GM23338 (cell line): ENCODE results near the gene ATG7. TPM values are rescaled to one million over a fixed set of nuclear protein-coding genes. Genes with fewer than 3 reads are reported as not detected.

Experiments used
- ATAC-seq: fragments of 200-7000 bp; cut with Tn5 transposase; 3 replicates; pipeline ENCODE4 v1.9.1; 2020
- DNase-seq: peaks from one replicate; pipeline ENCODE4 v3.0.0-alpha.2; 2015; ENCODE audit warnings: low spot score
- H2AFZ ChIP-seq: fragments of 200-600 bp; sonication (generic); 2 replicates; pipeline ENCODE4 v1.8.0; 2016; ENCODE audit warnings: antibody characterized with exemption, mild to moderate bottlenecking, moderate library complexity
- H3F3A ChIP-seq: fragments of 200-600 bp; sonication (generic); replicated peaks from 2 replicates; pipeline ENCODE4 v1.8.0; 2017; ENCODE audit warnings: antibody characterized with exemption, mixed run types, low read depth
- H3K27ac ChIP-seq: fragments of 200-600 bp; sonication (generic); 2 replicates; pipeline ENCODE4 v1.6.1; 2016; ENCODE audit warnings: low read depth
- H3K27me3 ChIP-seq: fragments of 200-600 bp; sonication (generic); 2 replicates; pipeline ENCODE4 v1.8.0; 2016; ENCODE audit warnings: mild to moderate bottlenecking, mixed run types, moderate library complexity; ENCODE audit not compliant: insufficient read depth
- H3K36me3 ChIP-seq: fragments of 200-600 bp; sonication (generic); 2 replicates; pipeline ENCODE4 v1.8.0; 2016; ENCODE audit warnings: mild to moderate bottlenecking; ENCODE audit not compliant: insufficient read depth
- H3K4me1 ChIP-seq: fragments of 200-600 bp; sonication (generic); 2 replicates; pipeline ENCODE4 v1.8.0; 2016; ENCODE audit warnings: mild to moderate bottlenecking, moderate library complexity; ENCODE audit not compliant: insufficient read depth
- H3K4me2 ChIP-seq: fragments of 200-600 bp; sonication (generic); 2 replicates; pipeline ENCODE4 v1.7.1; 2017; ENCODE audit warnings: mixed run types
- H3K4me3 ChIP-seq: fragments of 200-600 bp; sonication (generic); 2 replicates; pipeline ENCODE4 v1.6.1; 2016; ENCODE audit warnings: mixed run types
- H3K79me2 ChIP-seq: fragments of 200-600 bp; sonication (generic); replicated peaks from 2 replicates; pipeline ENCODE4 v1.8.0; 2017; ENCODE audit warnings: mild to moderate bottlenecking; ENCODE audit not compliant: insufficient read depth
- H3K9me2 ChIP-seq: fragments of 200-600 bp; sonication (generic); 2 replicates; pipeline ENCODE4 v1.8.0; 2017; ENCODE audit not compliant: insufficient read depth
- H4K20me1 ChIP-seq: fragments of 200-600 bp; sonication (generic); replicated peaks from 2 replicates; pipeline ENCODE4 v1.8.0; 2017; ENCODE audit warnings: mild to moderate bottlenecking; ENCODE audit not compliant: insufficient read depth
- H3K27ac Mint-ChIP-seq: 2 replicates; pipeline ENCODE4 v1.8.0; 2020; ENCODE audit warnings: inconsistent platforms, mild to moderate bottlenecking, moderate library complexity, mixed read lengths
- H3K27me3 Mint-ChIP-seq: 3 replicates; pipeline ENCODE4 v1.8.0; 2022; ENCODE audit warnings: low read depth, mild to moderate bottlenecking, moderate library complexity, mixed read lengths, inconsistent platforms; ENCODE audit not compliant: insufficient read depth, poor library complexity
- H3K36me3 Mint-ChIP-seq: 3 replicates; pipeline ENCODE4 v1.8.0; 2021; ENCODE audit warnings: low read depth, mild to moderate bottlenecking, inconsistent platforms, moderate library complexity, mixed read lengths
- H3K4me1 Mint-ChIP-seq: 3 replicates; pipeline ENCODE4 v1.8.0; 2020; ENCODE audit warnings: mild to moderate bottlenecking, inconsistent platforms, mixed read lengths
- H3K4me3 Mint-ChIP-seq: 3 replicates; pipeline ENCODE4 v1.8.0; 2021; ENCODE audit warnings: moderate library complexity, mild to moderate bottlenecking, inconsistent platforms, mixed read lengths
- H3K9me3 Mint-ChIP-seq: 3 replicates; pipeline ENCODE4 v1.8.0; 2020; ENCODE audit warnings: moderate library complexity, mild to moderate bottlenecking, inconsistent platforms, mixed read lengths
- CREB1 ChIP-seq: fragments of 250-450 bp; sonication (Bioruptor Pico); IDR thresholded peaks from 2 replicates; pipeline ENCODE4 v1.5.0; 2020; ENCODE audit warnings: low read depth, mild to moderate bottlenecking, moderate library complexity
- ETS1 ChIP-seq: IDR thresholded peaks from 2 replicates; pipeline ENCODE4 v1.6.1; 2016; ENCODE audit warnings: antibody characterized with exemption
- EZH2phosphoT487 ChIP-seq: fragments of 200-600 bp; sonication (generic); IDR thresholded peaks from one replicate; pipeline ENCODE4 v1.8.1; 2018; ENCODE audit warnings: antibody characterized with exemption; ENCODE audit not compliant: unreplicated experiment
- NANOG ChIP-seq: IDR thresholded peaks from 2 replicates; pipeline ENCODE4 v1.6.1; 2016; ENCODE audit warnings: antibody characterized with exemption, borderline replicate concordance
- POLR2AphosphoS5 ChIP-seq: IDR thresholded peaks from 2 replicates; pipeline ENCODE4 v1.6.1; 2016; ENCODE audit warnings: antibody characterized with exemption, low read depth
- REST ChIP-seq: IDR thresholded peaks from one replicate; pipeline ENCODE4 v1.6.1; 2018; ENCODE audit warnings: antibody characterized with exemption; ENCODE audit not compliant: unreplicated experiment
- STAT1 ChIP-seq: IDR thresholded peaks from one replicate; pipeline ENCODE4 v1.6.1; 2016; ENCODE audit warnings: antibody characterized with exemption; ENCODE audit not compliant: unreplicated experiment
- ZNF114 ChIP-seq: fragments of 250-450 bp; sonication (Bioruptor Pico); IDR thresholded peaks from 2 replicates; pipeline ENCODE4 v1.5.0; 2020; ENCODE audit warnings: mild to moderate bottlenecking, moderate library complexity
- ZNF331 ChIP-seq: fragments of 250-450 bp; sonication (Bioruptor Pico); IDR thresholded peaks from 2 replicates; pipeline ENCODE4 v1.5.0; 2020; ENCODE audit warnings: low read depth, mild to moderate bottlenecking, moderate library complexity
- ZNF462 ChIP-seq: fragments of 250-450 bp; sonication (Bioruptor Pico); IDR thresholded peaks from 2 replicates; pipeline ENCODE4 v1.5.0; 2020; ENCODE audit warnings: mild to moderate bottlenecking, moderate library complexity
- polyA plus RNA-seq: library from polyadenylated mRNA; unstranded; fragments of >200 nt; fragmentation: Nextera tagmentation; extraction: Ambion mirVana; gene quantifications from 2 replicates; pipeline ENCODE4 v1.2.1, GENCODE V29; 2016
- total RNA-seq: library from RNA; depleted of rRNA; stranded (reverse); fragments of >200 nt; shearing (Covaris generic); gene quantifications from 2 replicates; pipeline ENCODE4 v1.2.3, GENCODE V29; 2014
- TF ChIP-seq, protein P1 (sequence below), 2 experiments: fragments of 200-600 bp in 1 of 2; sonication (generic) in 1 of 2; conservative IDR thresholded peaks; 2 replicates each; pipeline versions ENCODE4 v1.5.1 to v1.6.1; 2016 to 2017; ENCODE audit warnings: antibody characterized with exemption in 2 of 2, low read depth in 2 of 2, mild to moderate bottlenecking in 2 of 2, moderate library complexity in 1 of 2

The ATG7 gene
- total and polyA plus RNA-seq, 2 experiments from 2014 or later = 16.2 to 36.7 TPM

DNA sequence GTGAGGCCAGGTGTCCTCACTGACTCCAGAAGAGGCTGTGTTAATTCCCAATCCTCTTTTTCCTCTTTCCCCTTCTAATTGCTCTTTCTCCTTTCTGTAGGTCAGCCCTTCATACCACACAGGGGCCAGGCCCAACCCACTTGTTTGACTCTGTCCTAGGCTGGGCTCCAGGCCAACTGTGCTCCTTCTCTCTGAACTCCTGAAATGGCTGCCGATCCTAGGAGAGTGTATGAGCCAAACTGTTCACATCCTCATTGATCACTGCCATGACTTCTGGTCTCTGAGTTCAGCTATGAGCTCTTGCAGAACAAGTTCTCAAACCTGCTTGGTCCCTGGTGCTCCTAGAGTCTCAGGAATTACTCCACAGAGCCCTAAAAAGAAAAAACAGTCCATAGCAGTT is 226.4 kb downstream of the ATG7 start:
- H3K4me1 Mint-ChIP-seq = peaks cover 21% of the 10 kb centered on the region
- DNase-seq (no peak), ATAC-seq (no peak)
- Histone ChIP-seq H3K27ac (no peak overlapping the region), H3K4me1 (peaks cover 11% of the 10 kb centered on the region), H3K36me3 (no peaks in the 10 kb centered on the region), H3K4me2 (no peak overlapping the region), H3K4me3 (no peak overlapping the region), H2AFZ (no peak overlapping the region), H3F3A (no peaks in the 10 kb centered on the region), H3K9me2 (no peaks in the 10 kb centered on the region), H4K20me1 (no peaks in the 10 kb centered on the region), H3K79me2 (no peaks in the 10 kb centered on the region), H3K27me3 (no peaks in the 10 kb centered on the region)
- peaks cover 8% of the 10 kb centered on the region for H3K9me3 Mint-ChIP-seq
- H3K27me3 Mint-ChIP-seq = peaks cover 6% of the 10 kb centered on the region
- peaks cover 9% of the 10 kb centered on the region for H3K36me3 Mint-ChIP-seq
- no peak for TF ChIP-seq ZNF462 (CRISPR knock-in tag)
- TF ChIP-seq CREB1 (CRISPR knock-in tag) = no peak
- no peak for TF ChIP-seq REST
- no peak for TF ChIP-seq ZNF114 (CRISPR knock-in tag)
- no peak for TF ChIP-seq STAT1
- no peak for TF ChIP-seq NANOG
- TF ChIP-seq ZNF331 (CRISPR knock-in tag) = no peak
- TF ChIP-seq POLR2AphosphoS5 = no peak
- TF ChIP-seq, protein P1, sequence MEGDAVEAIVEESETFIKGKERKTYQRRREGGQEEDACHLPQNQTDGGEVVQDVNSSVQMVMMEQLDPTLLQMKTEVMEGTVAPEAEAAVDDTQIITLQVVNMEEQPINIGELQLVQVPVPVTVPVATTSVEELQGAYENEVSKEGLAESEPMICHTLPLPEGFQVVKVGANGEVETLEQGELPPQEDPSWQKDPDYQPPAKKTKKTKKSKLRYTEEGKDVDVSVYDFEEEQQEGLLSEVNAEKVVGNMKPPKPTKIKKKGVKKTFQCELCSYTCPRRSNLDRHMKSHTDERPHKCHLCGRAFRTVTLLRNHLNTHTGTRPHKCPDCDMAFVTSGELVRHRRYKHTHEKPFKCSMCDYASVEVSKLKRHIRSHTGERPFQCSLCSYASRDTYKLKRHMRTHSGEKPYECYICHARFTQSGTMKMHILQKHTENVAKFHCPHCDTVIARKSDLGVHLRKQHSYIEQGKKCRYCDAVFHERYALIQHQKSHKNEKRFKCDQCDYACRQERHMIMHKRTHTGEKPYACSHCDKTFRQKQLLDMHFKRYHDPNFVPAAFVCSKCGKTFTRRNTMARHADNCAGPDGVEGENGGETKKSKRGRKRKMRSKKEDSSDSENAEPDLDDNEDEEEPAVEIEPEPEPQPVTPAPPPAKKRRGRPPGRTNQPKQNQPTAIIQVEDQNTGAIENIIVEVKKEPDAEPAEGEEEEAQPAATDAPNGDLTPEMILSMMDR (conservative IDR thresholded peaks at IDR 0.05; ENCODE audit: low read depth in 2 of 2) = no peak
- no peak for TF ChIP-seq ETS1
- no peak for TF ChIP-seq EZH2phosphoT487
- no peak overlapping the region for H3K4me3 Mint-ChIP-seq
- no peak overlapping the region for H3K27ac Mint-ChIP-seq
